Left kidney (tissue), 2 donors: Measurements from ENCODE around the gene NADK. TPM values are rescaled to one million over a fixed set of nuclear protein-coding genes. Genes with fewer than 3 reads are reported as not detected.
"Not testable (repeated sequence)": the region's sequence is repeated elsewhere in the genome, so short reads cannot be mapped to it uniquely, and the experiment has no call there.

Experiments used
- DNase-seq: peaks from one replicate; pipeline ENCODE4 v3.0.0-alpha.2; 2013
- polyA plus RNA-seq: library from polyadenylated mRNA; unstranded; fragments of 120-200 nt; gene quantifications from one replicate; pipeline ENCODE4 v1.2.1, GENCODE V29; 2013; ENCODE audit not compliant: insufficient read length

The NADK gene
- polyA plus RNA-seq, 1 donor, result 44.3 TPM

GRCh38 chr1:1705623-1706022, 72.6 kb downstream of the NADK start:
- DNase-seq, result not testable (repeated sequence)

GRCh38 chr1:1704284-1704957, 73.8 kb downstream of the NADK start:
- DNase-seq, result not testable (repeated sequence)

GRCh38 chr1:1703796-1704195, 74.5 kb downstream of the NADK start:
- no peak for DNase-seq

- not testable (repeated sequence) for DNase-seq
Observed at GRCh38 chr1:1702506-1702905, 75.8 kb downstream of the NADK start.

Other genes starting within 250 kb of the NADK start
- 3.7 TPM for gene TMEM240, start 237.8 kb downstream of the NADK start, polyA plus RNA-seq
- gene SSU72, start 203.6 kb downstream of the NADK start, polyA plus RNA-seq, result 82.2 TPM
- 2.4 TPM for gene FNDC10, start 178.3 kb downstream of the NADK start, polyA plus RNA-seq
- gene MIB2, start 163.0 kb downstream of the NADK start, polyA plus RNA-seq, result 34.7 TPM
- 14.9 TPM for gene MMP23B, start 146.3 kb downstream of the NADK start, polyA plus RNA-seq
- 44.5 TPM for gene CDK11B, start 119.5 kb downstream of the NADK start, polyA plus RNA-seq
- gene SLC35E2B, start 85.7 kb downstream of the NADK start, polyA plus RNA-seq, result 87.3 TPM
- 33.9 TPM for gene CDK11A, start 54.1 kb downstream of the NADK start, polyA plus RNA-seq
- gene GNB1, start 112.6 kb upstream of the NADK start, polyA plus RNA-seq, result 269 TPM
- gene CALML6, start 136.8 kb upstream of the NADK start, polyA plus RNA-seq, result 0.65 TPM
- 1.1 TPM for gene TMEM52, start 140.8 kb upstream of the NADK start, polyA plus RNA-seq
- gene CFAP74, start 225.3 kb upstream of the NADK start, polyA plus RNA-seq, result 0.76 TPM
- 2.1 TPM for gene GABRD, start 240.9 kb upstream of the NADK start, polyA plus RNA-seq